Measurements from ENCODE around the gene PPP2R1B.

Gene PPP2R1B

GRCh38 chr11:111693224-111693937 is 72.8 kb downstream of the PPP2R1B start:
- DNase-seq (ENCODE audit: low read depth, low spot score) = no peak

GRCh38 chr11:111691741-111692140 is 74.4 kb downstream of the PPP2R1B start:
- DNase-seq (ENCODE audit: low read depth, low spot score) = no peak

GRCh38 chr11:111691176-111691575 is 75.0 kb downstream of the PPP2R1B start:
- DNase-seq (ENCODE audit: low read depth, low spot score) = no peak

- DNase-seq (ENCODE audit: low read depth, low spot score) = no peak
These were observed 78.2 kb downstream of the PPP2R1B start for GRCh38 chr11:111688013-111688412.

GRCh38 chr11:111684251-111684650 is 81.9 kb downstream of the PPP2R1B start:
- DNase-seq (ENCODE audit: low read depth, low spot score) = no peak

GRCh38 chr11:111683806-111684205 is 82.4 kb downstream of the PPP2R1B start:
- DNase-seq (ENCODE audit: low read depth, low spot score) = no peak

GRCh38 chr11:111680486-111681175 is 85.6 kb downstream of the PPP2R1B start:
- no peak for DNase-seq (ENCODE audit: low read depth, low spot score)
